ENCODE data around the gene MACF1. TPM values are rescaled to one million over a fixed set of nuclear protein-coding genes. Genes with fewer than 3 reads are reported as not detected.

The MACF1 gene
- total and polyA plus RNA-seq, 9 donors = 93.6 to 331 (median 247) TPM

DNA sequence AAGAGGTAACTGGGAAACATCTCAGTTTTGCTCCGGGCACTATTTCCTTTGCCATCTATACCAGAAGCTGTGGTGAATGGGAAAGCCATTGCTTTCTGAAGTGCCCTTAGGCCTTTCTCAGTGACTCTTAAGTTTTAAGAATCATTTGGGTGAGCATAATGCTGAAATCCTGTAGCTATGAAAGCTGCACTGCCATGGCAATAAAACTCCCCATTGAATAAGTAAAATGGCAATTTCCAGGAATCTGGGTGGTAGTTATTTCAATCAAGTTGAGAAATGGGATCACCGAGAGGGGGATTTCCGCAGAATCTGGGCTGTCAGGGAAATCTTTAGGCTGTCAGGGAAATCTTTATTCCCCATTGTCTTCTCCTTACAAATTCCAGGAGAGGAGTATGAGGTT, 26.8 kb upstream of the MACF1 start:
- intact Hi-C loops (cut with DNase I) = no loop called here
- WGBS, 3 donors = 86 to 97% (median 93%) methylated on average over 3 of the region's 3 CpGs
- no peak for DNase-seq
- Histone ChIP-seq H3K4me1 (ENCODE audit: insufficient read depth) (peaks cover 16% of the 10 kb centered on the region), H3K9me3 (no peaks in the 10 kb centered on the region), H3K27ac (no peak overlapping the region), H3K27me3 (no peaks in the 10 kb centered on the region), H3K4me3 (no peak overlapping the region), H3K36me3 (no peaks in the 10 kb centered on the region)
- TF ChIP-seq, protein P1, sequence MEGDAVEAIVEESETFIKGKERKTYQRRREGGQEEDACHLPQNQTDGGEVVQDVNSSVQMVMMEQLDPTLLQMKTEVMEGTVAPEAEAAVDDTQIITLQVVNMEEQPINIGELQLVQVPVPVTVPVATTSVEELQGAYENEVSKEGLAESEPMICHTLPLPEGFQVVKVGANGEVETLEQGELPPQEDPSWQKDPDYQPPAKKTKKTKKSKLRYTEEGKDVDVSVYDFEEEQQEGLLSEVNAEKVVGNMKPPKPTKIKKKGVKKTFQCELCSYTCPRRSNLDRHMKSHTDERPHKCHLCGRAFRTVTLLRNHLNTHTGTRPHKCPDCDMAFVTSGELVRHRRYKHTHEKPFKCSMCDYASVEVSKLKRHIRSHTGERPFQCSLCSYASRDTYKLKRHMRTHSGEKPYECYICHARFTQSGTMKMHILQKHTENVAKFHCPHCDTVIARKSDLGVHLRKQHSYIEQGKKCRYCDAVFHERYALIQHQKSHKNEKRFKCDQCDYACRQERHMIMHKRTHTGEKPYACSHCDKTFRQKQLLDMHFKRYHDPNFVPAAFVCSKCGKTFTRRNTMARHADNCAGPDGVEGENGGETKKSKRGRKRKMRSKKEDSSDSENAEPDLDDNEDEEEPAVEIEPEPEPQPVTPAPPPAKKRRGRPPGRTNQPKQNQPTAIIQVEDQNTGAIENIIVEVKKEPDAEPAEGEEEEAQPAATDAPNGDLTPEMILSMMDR (IDR thresholded peaks at IDR 0.05) = no peak
- TF ChIP-seq EP300 (IDR thresholded peaks at IDR 0.05) (no peak), POLR2A (IDR thresholded peaks at IDR 0.05) (no peak)

DNA sequence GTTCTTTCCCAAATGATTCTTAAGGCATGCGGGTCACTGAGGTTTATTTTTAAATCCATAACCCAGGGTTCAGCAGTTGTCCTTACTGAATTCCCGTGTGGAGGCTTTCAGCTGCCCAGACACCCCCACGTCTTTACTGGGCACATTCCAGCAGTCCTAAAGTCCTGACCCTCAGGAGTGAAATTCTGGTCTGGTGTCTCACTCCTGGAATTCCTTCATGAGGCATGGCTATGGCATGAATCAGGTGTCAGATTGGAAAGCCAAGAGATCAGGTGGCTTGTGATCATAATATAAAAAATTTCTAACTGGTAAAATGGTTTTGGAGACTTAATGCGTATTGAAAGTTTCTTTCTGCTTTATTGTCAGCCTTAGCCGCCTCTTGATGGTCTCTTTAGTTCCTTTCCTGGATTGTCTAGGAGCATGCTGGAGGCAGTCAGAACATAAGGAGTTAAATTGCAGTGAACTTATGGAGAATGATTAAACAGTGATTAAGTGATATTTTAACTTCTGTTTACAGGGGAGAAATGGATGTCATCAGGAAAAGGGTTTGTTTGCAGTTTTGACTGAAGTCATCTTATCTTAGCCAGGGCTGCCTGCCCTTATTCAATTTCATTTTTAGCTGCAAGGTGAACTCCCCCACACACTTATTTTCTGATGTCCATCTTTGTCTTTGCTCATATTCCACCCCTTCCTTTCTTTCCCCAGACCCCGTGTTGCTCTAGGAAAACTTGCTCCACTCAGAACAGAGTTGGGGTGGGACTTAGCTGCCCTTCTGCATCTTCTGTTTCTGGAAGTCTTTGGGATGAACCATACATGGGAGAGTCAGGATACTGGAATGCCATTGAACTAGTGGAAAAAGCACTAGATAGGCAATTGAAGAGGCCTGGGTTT, 25.7 kb upstream of the MACF1 start:
- DNase-seq = no peak
- H3K27ac ChIP-seq = no peak overlapping the region
- H3K4me1 ChIP-seq (ENCODE audit: insufficient read depth) = peaks cover 10% of the 10 kb centered on the region
- no peak overlapping the region for H3K4me3 ChIP-seq
- H3K9me3 ChIP-seq = no peaks in the 10 kb centered on the region
- TF ChIP-seq EP300 (IDR thresholded peaks at IDR 0.05) (no peak), POLR2A (IDR thresholded peaks at IDR 0.05) (no peak)
- TF ChIP-seq, protein P1 (IDR thresholded peaks at IDR 0.05) = no peak
- no peaks in the 10 kb centered on the region for H3K36me3 ChIP-seq
- WGBS, 3 donors = 19 to 34% (median 21%) methylated on average over 6 of the region's 6 CpGs
- H3K27me3 ChIP-seq = no peaks in the 10 kb centered on the region
- intact Hi-C loops (cut with DNase I) = no loop called here

GRCh38 chr1:39181311-39181710, 23.2 kb upstream of the MACF1 start:
- Histone ChIP-seq H3K4me3 (no peak overlapping the region), H3K36me3 (no peaks in the 10 kb centered on the region), H3K27me3 (no peaks in the 10 kb centered on the region), H3K9me3 (no peaks in the 10 kb centered on the region), H3K27ac (no peak overlapping the region), H3K4me1 (ENCODE audit: insufficient read depth) (peaks cover 7% of the 10 kb centered on the region)
- intact Hi-C loops (cut with DNase I) = no loop called here
- 45 to 53% (median 49%) methylated on average over 3 of the region's 3 CpGs for WGBS, 3 donors
- TF ChIP-seq POLR2A (IDR thresholded peaks at IDR 0.05) (no peak), EP300 (IDR thresholded peaks at IDR 0.05) (no peak)
- TF ChIP-seq, protein P1 (IDR thresholded peaks at IDR 0.05) = no peak
- no peak for DNase-seq

DNA sequence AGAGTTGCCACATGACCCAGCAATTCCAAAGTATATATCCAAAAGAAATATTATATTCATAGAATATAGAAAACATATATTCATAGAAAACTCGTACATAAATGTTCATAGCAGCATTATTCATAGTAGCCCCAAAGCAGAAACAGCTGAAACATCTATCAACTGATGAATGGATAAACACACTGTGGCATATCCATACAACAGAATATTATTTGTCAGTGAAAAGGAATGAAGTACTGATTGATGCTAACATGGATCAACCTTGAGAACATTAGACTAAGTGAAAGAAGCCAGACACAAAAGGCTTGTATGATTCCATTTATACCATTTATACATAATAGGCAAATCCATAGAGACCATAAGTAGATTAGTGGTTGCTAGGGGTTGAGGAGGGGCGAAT, 21.7 kb upstream of the MACF1 start:
- Histone ChIP-seq H3K9me3 (no peaks in the 10 kb centered on the region), H3K4me1 (ENCODE audit: insufficient read depth) (peaks cover 7% of the 10 kb centered on the region), H3K36me3 (no peaks in the 10 kb centered on the region), H3K27ac (no peak overlapping the region), H3K4me3 (no peak overlapping the region), H3K27me3 (no peaks in the 10 kb centered on the region)
- DNase-seq = no peak
- WGBS, 3 donors = 95 to 99% (median 98%) methylated on average over 2 of the region's 2 CpGs
- no peak for TF ChIP-seq POLR2A (IDR thresholded peaks at IDR 0.05)
- TF ChIP-seq, protein P1 (IDR thresholded peaks at IDR 0.05) = no peak
- TF ChIP-seq EP300 (IDR thresholded peaks at IDR 0.05) = no peak
- intact Hi-C loops (cut with DNase I) = no loop called here
